PC-9 (cell line): ENCODE data around the gene OR13H1. TPM values are rescaled to one million over a fixed set of nuclear protein-coding genes. Genes with fewer than 3 reads are reported as not detected.

Source experiments
- BruUV-seq: library from RNA; stranded (reverse); fragments of 400-500 nt; replicated peaks from 2 replicates; lab custom pipeline; 2021; lab: Mats Ljungman, UMichigan
- CTCF ChIA-PET: fragments of 300-600 bp; sonication (Branson Sonifier 250); formaldehyde crosslinking; loops from one replicate; lab custom pipeline; 2022; ENCODE audit warnings: antibody characterized with exemption; lab: Charles Lee
- POLR2A ChIA-PET: fragments of 300-600 bp; sonication (Branson Sonifier 250); formaldehyde crosslinking; loops from one replicate; lab custom pipeline; 2022; ENCODE audit warnings: antibody characterized with exemption; ENCODE audit not compliant: unreplicated experiment; lab: Charles Lee
- DNase-seq, 2 experiments: peaks; one replicate each; pipeline versions ENCODE4 v3.0.0 to v3.0.0-alpha.2; 2015 to 2022; ENCODE audit warnings: mixed read lengths in 1 of 2
- H2AFZ ChIP-seq: fragments of 200-600 bp; sonication (generic); 2 replicates; pipeline ENCODE4 v1.8.1; 2017; ENCODE audit warnings: antibody characterized with exemption
- H3F3A ChIP-seq: fragments of 200-600 bp; sonication (generic); 2 replicates; pipeline ENCODE4 v1.8.1; 2017; ENCODE audit warnings: antibody characterized with exemption, mild to moderate bottlenecking, low read depth; ENCODE audit not compliant: insufficient read depth
- H3K27ac ChIP-seq: fragments of 200-600 bp; sonication (generic); 2 replicates; pipeline ENCODE4 v1.6.1; 2016; ENCODE audit warnings: mixed run types
- H3K27me3 ChIP-seq: fragments of 200-600 bp; sonication (generic); 2 replicates; pipeline ENCODE4 v1.6.1; 2016; ENCODE audit warnings: low read depth, mixed run types; ENCODE audit not compliant: insufficient read depth
- H3K36me3 ChIP-seq: fragments of 200-600 bp; sonication (generic); 2 replicates; pipeline ENCODE4 v1.6.1; 2016; ENCODE audit warnings: low read depth, mixed run types
- H3K4me1 ChIP-seq: fragments of 200-600 bp; sonication (generic); replicated peaks from 2 replicates; pipeline ENCODE4 v1.6.1; 2016; ENCODE audit warnings: mixed run types; ENCODE audit not compliant: insufficient read depth
- H3K4me2 ChIP-seq: fragments of 200-600 bp; sonication (generic); 2 replicates; pipeline ENCODE4 v1.6.1; 2017; ENCODE audit warnings: mixed run types
- H3K4me3 ChIP-seq: fragments of 200-600 bp; sonication (generic); 2 replicates; pipeline ENCODE4 v1.6.1; 2016; ENCODE audit warnings: mixed run types
- H3K79me2 ChIP-seq: fragments of 200-600 bp; sonication (generic); 2 replicates; pipeline ENCODE4 v1.6.1; 2017; ENCODE audit warnings: low read depth, mixed run types
- H3K9me2 ChIP-seq: fragments of 200-600 bp; sonication (generic); 2 replicates; pipeline ENCODE4 v1.8.1; 2017; ENCODE audit warnings: mild to moderate bottlenecking; ENCODE audit not compliant: insufficient read depth
- H3K9me3 ChIP-seq: fragments of 200-600 bp; sonication (generic); 2 replicates; pipeline ENCODE4 v1.8.1; 2016; ENCODE audit warnings: low read depth; ENCODE audit not compliant: insufficient read depth
- H4K20me1 ChIP-seq: fragments of 200-600 bp; sonication (generic); 2 replicates; pipeline ENCODE4 v1.8.1; 2017; ENCODE audit not compliant: insufficient read depth
- EZH2 ChIP-seq: fragments of 200-600 bp; sonication (generic); IDR thresholded peaks from 2 replicates; pipeline ENCODE4 v1.8.0; 2017; ENCODE audit warnings: antibody characterized with exemption, low read depth
- intact Hi-C: fragments of 100-400 bp; cut with micrococcal nuclease; formaldehyde crosslinking; loops from one replicate; pipeline ENCODE4 v1.10.0; 2022; ENCODE audit not compliant: unreplicated experiment
- total RNA-seq: library from RNA; stranded (reverse); gene quantifications from 2 replicates; pipeline ENCODE4 v1.2.3, GENCODE V29; 2021
- TF ChIP-seq, protein P1 (sequence below): fragments of 200-600 bp; sonication (generic); conservative IDR thresholded peaks from 2 replicates; pipeline ENCODE4 v1.6.1; 2017; ENCODE audit warnings: mixed run types, antibody characterized with exemption, mild to moderate bottlenecking, moderate library complexity

Gene OR13H1
- total RNA-seq, 1 experiment from 2014 or later, result not detected

DNA sequence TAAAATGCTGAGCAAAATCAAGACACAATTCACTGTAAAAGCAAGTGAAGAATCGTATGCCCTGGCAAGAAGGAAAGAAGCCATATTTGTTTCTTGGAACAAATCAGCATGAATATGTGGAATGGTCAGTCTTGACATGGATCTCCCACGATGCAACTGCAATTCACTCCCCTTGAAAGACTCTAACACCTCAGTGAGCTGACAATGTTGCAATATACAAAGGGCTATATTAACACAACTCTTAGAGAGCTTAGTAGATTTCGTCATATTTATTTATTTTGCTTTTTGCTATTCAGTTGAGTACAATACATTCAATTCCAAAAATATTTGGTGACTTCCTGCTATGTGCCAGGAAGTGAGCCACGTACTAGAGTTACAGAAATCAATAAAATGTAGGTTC lies 14.7 kb downstream of the OR13H1 start:
- no TSS peak for BruUV-seq
- Histone ChIP-seq H3K9me2 (no peaks in the 10 kb centered on the region), H2AFZ (no peak overlapping the region), H3K27ac (no peak overlapping the region), H3K4me3 (no peak overlapping the region), H3K79me2 (no peaks in the 10 kb centered on the region), H3K36me3 (no peaks in the 10 kb centered on the region), H3K4me2 (no peak overlapping the region), H3K4me1 (no peaks in the 10 kb centered on the region), H3F3A (no peaks in the 10 kb centered on the region), H3K27me3 (no peaks in the 10 kb centered on the region), H3K9me3 (no peaks in the 10 kb centered on the region), H4K20me1 (no peaks in the 10 kb centered on the region)
- TF ChIP-seq EZH2, result no peak
- TF ChIP-seq, protein P1, sequence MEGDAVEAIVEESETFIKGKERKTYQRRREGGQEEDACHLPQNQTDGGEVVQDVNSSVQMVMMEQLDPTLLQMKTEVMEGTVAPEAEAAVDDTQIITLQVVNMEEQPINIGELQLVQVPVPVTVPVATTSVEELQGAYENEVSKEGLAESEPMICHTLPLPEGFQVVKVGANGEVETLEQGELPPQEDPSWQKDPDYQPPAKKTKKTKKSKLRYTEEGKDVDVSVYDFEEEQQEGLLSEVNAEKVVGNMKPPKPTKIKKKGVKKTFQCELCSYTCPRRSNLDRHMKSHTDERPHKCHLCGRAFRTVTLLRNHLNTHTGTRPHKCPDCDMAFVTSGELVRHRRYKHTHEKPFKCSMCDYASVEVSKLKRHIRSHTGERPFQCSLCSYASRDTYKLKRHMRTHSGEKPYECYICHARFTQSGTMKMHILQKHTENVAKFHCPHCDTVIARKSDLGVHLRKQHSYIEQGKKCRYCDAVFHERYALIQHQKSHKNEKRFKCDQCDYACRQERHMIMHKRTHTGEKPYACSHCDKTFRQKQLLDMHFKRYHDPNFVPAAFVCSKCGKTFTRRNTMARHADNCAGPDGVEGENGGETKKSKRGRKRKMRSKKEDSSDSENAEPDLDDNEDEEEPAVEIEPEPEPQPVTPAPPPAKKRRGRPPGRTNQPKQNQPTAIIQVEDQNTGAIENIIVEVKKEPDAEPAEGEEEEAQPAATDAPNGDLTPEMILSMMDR, result no peak
- CTCF ChIA-PET, result no interaction called here
- no peak for DNase-seq
- POLR2A ChIA-PET, result no interaction called here
- intact Hi-C loops, result no loop called here

DNA sequence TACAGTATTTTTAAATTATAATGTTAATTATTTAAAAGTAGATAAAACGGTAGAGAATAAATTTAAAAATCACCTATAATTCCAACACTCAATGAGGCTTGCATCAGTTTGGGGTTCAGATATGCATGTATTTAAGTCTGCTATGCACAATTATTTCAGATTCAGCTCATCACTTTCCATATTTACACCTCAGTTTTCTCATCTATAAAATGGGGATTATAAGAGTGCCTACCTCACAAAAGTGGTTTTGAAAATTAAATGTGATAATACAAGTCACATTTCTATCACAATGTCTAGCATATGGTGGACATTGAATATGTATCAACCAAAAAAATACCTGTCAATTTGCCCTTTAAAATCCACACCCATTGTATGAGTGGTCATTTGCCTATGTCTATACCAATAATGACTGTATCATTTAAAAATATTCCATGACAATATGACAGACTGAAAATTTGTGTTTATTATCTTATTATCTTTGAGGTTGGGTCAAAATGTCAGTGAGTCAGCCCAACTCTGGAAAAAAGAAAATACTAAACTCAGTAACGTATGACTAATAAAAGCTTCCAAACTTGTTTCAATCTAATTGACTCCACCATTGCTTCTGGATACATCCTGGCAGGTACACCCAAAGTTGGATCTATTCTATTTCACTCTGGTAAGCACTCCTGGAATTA lies 20.8 kb downstream of the OR13H1 start:
- Histone ChIP-seq H2AFZ (no peak overlapping the region), H3K4me1 (peaks cover 28% of the 10 kb centered on the region), H3K9me3 (peaks cover 5% of the 10 kb centered on the region; the same call in 1 of the 2 replicates), H3K4me3 (no peak overlapping the region), H3K9me2 (no peaks in the 10 kb centered on the region), H3K79me2 (no peaks in the 10 kb centered on the region), H3F3A (peaks cover 14% of the 10 kb centered on the region), H4K20me1 (no peaks in the 10 kb centered on the region; the same call in 1 of the 2 replicates), H3K4me2 (peak overlapping the region; percentile 64; the same call in 1 of the 2 replicates), H3K27me3 (no peaks in the 10 kb centered on the region), H3K27ac (0 out of 2 replicates have a peak overlapping the region, but pooled peaks have one; percentile 41), H3K36me3 (no peaks in the 10 kb centered on the region)
- DNase-seq, result peak in 1 of 2 experiments; percentile 71
- ChIA-PET POLR2A (no interaction called here), CTCF (no interaction called here)
- intact Hi-C loops, result no loop called here
- BruUV-seq, result no TSS peak
- TF ChIP-seq, protein P1, result no peak
- TF ChIP-seq EZH2, result no peak

DNA sequence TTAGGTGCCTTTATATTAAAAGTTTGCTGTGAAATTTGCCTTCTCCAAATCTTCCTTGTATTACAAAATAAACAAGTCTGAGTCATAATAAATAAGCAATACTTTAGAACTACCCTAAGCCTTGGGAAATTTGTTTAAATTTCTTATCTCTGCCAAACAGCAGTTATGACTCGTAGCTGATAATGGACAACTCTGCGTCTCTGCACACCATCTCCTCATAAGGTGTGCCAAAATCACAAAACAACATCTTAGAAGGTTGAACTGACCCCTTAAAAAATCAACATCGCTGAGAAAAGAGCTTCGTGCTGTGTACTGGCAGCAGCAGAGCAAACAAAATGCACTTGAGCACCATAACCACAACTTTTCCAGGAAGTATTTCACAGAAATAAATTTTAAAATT lies 22.0 kb downstream of the OR13H1 start:
- Histone ChIP-seq H3K4me1 (peaks cover 30% of the 10 kb centered on the region), H3K27ac (peak overlapping the region; percentile 41), H3K27me3 (no peaks in the 10 kb centered on the region), H3F3A (peaks cover 14% of the 10 kb centered on the region), H3K9me3 (peaks cover 5% of the 10 kb centered on the region; the same call in 1 of the 2 replicates), H3K9me2 (no peaks in the 10 kb centered on the region), H3K79me2 (no peaks in the 10 kb centered on the region), H3K4me3 (no peak overlapping the region), H3K36me3 (no peaks in the 10 kb centered on the region), H2AFZ (no peak overlapping the region), H3K4me2 (peak overlapping the region; percentile 64), H4K20me1 (no peaks in the 10 kb centered on the region; the same call in 1 of the 2 replicates)
- intact Hi-C loops, result no loop called here
- ChIA-PET CTCF (no interaction called here), POLR2A (interaction anchor here (0.6 kb wide), 1 partner anchor 803 kb away, joined by 6 read pairs; no protein-coding TSS in a partner anchor)
- peak in 1 of 2 experiments; percentile 82 for DNase-seq
- BruUV-seq, result no TSS peak
- TF ChIP-seq, protein P1, result no peak
- no peak for TF ChIP-seq EZH2
